ENCODE data around the gene PTHLH.

DNA sequence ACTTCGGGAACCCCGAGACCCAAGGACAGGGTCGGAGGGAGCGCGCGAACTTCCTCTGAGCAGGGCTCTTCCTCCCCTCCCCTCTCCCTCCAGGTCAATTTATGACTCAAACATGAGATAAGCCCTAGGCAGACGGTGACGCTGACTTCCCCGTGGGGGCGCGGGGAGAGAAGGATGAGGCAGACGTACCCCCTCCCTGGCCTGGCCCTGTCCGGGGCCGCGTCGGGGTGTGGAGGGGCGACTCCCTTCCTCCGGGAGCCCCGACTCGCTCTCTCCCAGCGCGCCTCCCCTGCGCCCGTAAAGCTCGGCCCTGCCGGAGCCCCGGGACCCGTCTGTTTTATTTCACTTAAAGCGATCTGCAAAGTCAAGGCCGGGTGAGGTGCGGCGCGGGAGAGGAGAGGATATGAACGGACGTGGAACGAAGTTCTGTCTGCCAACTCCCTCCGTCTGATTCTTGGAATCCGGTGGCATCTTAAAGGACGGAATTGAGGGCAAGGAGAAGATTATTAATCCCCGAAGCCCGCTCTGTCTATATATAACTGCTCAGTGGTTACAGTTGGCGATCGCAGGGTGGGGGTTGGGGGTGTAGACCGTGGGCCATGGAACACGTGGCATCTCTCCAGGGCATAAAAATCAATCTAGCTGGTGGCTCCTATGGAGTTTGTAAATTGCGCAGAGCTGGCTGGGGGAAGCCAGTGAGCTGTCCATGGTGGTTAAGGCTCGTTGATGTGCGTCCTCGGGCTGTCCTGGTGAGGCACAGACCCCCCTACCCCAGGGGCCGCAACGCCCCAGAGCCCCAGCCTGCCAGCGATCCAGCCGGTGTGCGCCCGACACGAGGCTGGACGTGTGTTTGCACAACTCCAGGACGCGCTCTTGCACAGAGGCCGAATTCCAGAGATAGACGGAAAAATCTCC, 2.9 kb upstream of the PTHLH start:
- no peak for TF ChIP-seq POLR2A (IDR thresholded peaks at IDR 0.05)
- TF ChIP-seq, protein P1, sequence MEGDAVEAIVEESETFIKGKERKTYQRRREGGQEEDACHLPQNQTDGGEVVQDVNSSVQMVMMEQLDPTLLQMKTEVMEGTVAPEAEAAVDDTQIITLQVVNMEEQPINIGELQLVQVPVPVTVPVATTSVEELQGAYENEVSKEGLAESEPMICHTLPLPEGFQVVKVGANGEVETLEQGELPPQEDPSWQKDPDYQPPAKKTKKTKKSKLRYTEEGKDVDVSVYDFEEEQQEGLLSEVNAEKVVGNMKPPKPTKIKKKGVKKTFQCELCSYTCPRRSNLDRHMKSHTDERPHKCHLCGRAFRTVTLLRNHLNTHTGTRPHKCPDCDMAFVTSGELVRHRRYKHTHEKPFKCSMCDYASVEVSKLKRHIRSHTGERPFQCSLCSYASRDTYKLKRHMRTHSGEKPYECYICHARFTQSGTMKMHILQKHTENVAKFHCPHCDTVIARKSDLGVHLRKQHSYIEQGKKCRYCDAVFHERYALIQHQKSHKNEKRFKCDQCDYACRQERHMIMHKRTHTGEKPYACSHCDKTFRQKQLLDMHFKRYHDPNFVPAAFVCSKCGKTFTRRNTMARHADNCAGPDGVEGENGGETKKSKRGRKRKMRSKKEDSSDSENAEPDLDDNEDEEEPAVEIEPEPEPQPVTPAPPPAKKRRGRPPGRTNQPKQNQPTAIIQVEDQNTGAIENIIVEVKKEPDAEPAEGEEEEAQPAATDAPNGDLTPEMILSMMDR (IDR thresholded peaks at IDR 0.05 in 4 of 5, conservative IDR thresholded peaks at IDR 0.05 in 1 of 5): no peak
